Dedifferentiated amniotic fluid mesenchymal stem cell (primary cell): ENCODE measurements around the gene CLDN3.

ENCODE experiments used
- DNase-seq: peaks from one replicate; pipeline ENCODE4 v3.0.0-alpha.2; 2016; ENCODE audit errors: extremely low spot score

CLDN3 gene

GRCh38 chr7:73770860-73771670 lies 995 bp upstream of the CLDN3 start:
- DNase-seq: no peak

- DNase-seq: no peak
Observed at GRCh38 chr7:73769481-73770001, 529 bp downstream of the CLDN3 start.

GRCh38 chr7:73768641-73769480 lies 1.2 kb downstream of the CLDN3 start:
- DNase-seq: no peak

- no peak for DNase-seq
Observed at GRCh38 chr7:73766556-73767229, 3.4 kb downstream of the CLDN3 start.

GRCh38 chr7:73762659-73762999 lies 7.4 kb downstream of the CLDN3 start:
- no peak for DNase-seq

- no peak for DNase-seq
Observed at GRCh38 chr7:73761854-73762658, 8.0 kb downstream of the CLDN3 start.

GRCh38 chr7:73758581-73759138 lies 11.4 kb downstream of the CLDN3 start:
- no peak for DNase-seq

GRCh38 chr7:73749931-73750776 lies 19.9 kb downstream of the CLDN3 start:
- no peak for DNase-seq

- no peak for DNase-seq
Observed at GRCh38 chr7:73746378-73746777, 23.7 kb downstream of the CLDN3 start.

- no peak for DNase-seq
Observed at GRCh38 chr7:73742753-73743641, 27.1 kb downstream of the CLDN3 start.

GRCh38 chr7:73742338-73742752 lies 27.7 kb downstream of the CLDN3 start:
- no peak for DNase-seq

GRCh38 chr7:73741600-73741999 lies 28.5 kb downstream of the CLDN3 start:
- DNase-seq: no peak

- no peak for DNase-seq
Observed at GRCh38 chr7:73740771-73741170, 29.3 kb downstream of the CLDN3 start.

GRCh38 chr7:73740212-73740611 lies 29.9 kb downstream of the CLDN3 start:
- DNase-seq: no peak

GRCh38 chr7:73739387-73739767 lies 30.7 kb downstream of the CLDN3 start:
- DNase-seq: no peak

- DNase-seq: peak; percentile 94
Observed at GRCh38 chr7:73738612-73739386, 31.3 kb downstream of the CLDN3 start, which contains the start of gene ABHD11. TSS of gene ABHD11 (minus strand) at chr7:73738802. CDS start at chr7:73738770, 32 bp downstream.

- DNase-seq: peak; percentile 35
Observed at GRCh38 chr7:73738220-73738611, 31.9 kb downstream of the CLDN3 start.
